GM19324 (cell line): ENCODE data around the gene GRK5.

Source experiments
- ATAC-seq: cut with Tn5 transposase; IDR thresholded peaks from one replicate; pipeline ENCODE4 v1.9.1; 2021; ENCODE audit warnings: mild to moderate bottlenecking, moderate library complexity; ENCODE audit not compliant: unreplicated experiment, low FRiP score

Gene GRK5

DNA sequence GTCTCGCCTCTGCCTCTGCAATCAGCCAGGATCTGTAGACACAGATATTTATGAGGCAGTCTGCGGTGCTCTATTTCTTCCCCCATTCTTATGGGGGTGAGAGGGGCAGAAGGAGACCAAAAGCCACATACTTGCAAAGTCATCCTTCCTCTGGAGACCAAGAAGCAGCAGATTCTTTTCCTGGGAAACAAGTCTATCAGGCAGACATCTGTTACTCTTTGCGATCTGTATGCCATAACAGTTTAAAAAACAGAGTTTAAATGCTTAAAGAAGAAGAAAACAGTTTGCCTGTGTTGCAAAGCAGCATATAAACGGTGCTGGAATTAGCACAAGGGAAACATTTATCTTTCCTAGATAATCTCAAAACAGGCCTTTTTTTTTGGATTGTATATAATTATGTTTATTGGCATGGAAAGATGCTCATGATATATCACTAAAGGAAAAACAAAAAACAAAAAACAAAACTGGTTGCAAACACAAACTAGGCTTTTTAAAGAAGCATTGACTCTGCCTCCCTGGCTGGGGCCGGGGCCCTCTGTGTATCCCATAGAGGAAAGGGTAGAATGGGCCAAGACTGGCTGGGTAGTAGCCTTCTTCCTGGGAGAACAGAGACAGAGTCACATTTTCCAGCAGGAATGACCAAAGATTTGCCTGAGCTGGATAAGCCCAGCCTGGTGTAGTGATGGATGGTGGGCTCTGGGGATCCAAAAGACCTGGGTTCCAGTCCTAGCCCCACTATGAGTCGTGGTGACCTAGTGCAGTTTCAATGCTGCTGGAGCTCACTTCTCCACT, 284.8 kb downstream of the GRK5 start:
- no peak for ATAC-seq

DNA sequence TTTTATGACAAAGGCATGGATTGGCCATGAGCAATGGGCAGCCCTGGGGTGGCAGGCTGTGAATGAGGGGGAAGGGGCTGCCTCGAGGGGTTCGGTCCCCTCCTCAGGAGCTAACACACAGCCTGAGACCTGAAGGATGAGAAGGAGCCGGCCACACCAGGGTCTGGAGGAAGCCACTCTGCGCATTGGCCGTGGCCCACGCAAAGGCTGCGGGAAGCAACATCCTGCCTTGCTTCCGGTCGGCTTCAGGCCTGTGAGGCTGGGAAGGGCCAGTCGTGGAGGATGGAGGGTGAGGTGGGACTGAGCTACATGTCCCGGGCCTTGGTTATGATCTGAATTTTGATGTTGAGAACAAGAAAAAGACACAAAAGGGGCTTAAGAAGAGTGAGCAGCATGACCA, 285.8 kb downstream of the GRK5 start:
- ATAC-seq, result no peak

DNA sequence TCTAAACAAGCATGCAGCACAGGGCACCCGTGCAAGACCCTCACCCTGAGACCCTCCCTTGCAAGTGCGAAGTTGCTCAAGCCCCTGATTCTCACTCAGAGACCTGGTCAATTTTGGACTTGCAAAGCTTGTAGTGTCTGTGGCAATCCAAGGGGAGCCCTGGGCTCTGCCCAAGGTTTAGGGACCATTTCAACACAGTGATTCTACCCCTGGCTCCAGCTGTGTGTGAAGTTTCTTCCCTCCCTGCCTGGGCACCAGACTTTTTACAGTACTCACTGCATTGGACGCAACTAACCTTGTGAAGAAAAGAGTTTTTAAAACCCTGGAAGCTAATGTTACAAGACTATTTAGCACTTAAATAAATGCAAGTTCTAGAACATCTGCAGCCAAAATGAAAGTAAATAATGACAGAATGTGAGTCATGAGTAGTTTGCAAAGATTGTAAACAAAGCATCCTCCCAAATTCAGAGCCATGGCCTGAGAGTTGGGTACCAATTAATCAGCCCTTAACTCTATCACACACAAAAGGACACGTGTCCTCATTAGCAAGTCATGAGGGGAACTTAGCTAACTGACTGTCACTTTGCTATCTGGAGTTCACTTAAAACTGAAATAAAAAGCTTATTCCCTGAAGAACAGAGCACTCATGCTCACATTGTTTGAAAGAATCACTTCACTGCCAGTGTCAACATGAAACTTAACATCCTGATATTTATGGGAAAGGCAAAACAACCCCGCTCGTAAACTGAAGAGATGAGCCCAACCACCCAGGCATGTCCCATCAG, 287.1 kb downstream of the GRK5 start:
- no peak for ATAC-seq

DNA sequence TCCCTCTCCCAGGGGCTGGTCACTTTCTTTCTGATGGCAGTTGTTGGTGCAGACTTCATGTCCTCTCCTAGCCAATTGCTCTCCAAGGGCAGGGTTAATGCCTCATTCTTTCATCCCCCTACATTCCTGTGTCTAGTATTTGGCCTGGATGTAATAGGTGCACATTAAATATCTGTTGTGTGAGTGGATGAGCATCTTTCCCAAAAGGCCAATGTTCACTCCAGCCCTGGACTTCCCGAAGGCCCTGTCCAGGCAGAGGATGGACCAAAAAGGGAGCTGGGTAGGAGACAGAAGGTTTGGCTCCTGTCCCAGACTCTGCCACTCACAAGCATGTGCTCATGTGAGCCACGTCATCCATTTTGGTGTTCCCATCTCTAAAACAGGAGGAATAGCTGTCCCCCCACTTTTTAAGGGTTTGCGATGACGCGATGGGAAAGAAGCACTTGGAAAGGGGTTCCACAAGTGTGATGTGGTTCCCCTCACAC, 287.7 kb downstream of the GRK5 start:
- ATAC-seq, result no peak

DNA sequence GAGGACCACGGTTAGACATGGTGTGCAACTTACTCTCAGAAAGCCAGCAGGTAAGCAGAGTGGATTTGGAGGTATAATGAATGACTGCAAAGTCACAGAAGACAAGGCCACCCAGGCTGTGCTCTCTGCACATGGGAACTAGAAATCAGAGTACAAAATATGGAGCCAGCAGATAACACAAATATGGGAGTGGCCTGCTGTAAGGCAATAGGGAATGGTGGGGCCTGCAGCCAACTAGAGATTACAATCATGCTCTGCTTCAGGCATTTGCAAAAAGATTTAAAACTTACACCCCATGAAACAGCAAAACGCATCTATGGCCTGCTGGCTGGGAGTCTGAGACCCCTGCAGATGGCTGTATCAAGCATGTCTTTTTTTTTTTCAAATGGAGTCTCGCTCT, 288.2 kb downstream of the GRK5 start:
- ATAC-seq, result no peak

DNA sequence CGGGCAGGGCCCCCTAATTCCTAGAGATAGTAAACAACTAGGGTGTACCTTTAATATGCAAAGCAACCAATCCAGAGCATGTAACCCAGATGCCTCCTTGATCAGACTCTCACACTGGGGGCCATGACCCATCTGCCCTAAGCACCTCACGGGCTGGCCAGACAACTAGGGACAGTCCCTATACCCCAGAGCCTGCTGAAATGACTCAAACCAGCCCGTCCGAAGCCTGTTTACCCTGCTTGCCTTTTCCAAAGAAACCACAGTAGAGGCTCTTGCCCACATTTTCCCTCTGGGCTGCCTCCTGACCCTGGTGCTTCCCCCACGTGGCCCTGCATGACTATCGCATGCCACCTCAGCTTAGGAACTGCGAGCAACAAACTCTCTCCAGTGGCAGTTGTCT, 288.9 kb downstream of the GRK5 start:
- ATAC-seq, result peak; percentile 43

DNA sequence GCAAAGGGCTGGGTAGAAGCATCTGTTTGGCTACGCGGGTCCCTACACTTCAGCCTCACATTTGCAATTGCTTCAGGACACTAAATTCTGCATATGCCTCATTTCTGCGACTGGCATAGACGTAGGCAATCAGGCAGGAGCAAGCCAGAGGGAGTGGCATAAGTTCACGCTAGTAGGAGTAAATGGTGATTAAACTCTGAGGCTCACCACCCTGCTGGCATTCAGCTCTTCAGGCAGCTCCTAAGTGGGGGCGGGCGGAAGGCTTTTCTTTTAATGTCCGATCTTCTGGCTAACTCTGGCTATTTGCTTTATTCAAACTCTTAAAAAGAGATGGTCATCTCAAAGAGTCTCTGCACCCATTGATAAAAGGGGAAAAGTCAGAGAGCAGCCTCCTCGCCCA, 289.9 kb downstream of the GRK5 start:
- no peak for ATAC-seq

DNA sequence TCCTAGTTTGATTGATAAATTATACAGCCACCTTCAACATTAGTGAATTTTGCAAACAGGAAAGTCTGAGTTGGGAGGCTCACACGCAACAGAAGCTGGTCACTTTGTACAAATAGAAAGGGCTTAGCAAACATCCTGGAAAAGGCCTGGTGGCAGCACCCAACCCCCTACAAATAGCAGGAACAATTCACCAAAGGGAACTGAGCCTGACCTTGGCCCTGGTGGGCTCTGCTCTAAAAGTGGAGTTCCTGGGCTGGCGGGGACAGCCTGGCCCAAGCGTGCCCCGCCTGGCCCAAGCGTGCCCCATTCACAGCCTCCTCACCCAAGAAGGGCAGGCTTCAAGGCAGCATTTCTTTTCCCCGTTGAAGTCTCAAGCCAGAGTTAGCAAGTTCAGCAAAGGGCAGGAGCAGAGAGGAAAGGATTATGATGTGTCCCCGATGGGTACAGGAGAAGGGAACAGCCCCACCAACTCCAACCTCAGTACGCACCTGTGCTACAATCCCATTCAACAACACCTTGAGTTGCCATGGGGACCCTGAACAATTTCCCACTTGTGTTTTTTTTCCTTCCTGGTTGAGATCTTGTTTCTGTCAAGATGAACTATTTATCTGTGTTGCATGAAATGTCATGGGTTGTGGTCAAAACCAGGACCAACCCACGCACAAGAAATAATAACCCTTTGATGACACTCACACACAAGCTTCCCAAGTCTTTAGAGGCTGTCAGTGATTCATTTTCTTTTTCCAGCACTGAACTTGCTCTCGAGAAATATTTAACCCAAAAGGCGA, 291.7 kb downstream of the GRK5 start:
- ATAC-seq, result no peak

DNA sequence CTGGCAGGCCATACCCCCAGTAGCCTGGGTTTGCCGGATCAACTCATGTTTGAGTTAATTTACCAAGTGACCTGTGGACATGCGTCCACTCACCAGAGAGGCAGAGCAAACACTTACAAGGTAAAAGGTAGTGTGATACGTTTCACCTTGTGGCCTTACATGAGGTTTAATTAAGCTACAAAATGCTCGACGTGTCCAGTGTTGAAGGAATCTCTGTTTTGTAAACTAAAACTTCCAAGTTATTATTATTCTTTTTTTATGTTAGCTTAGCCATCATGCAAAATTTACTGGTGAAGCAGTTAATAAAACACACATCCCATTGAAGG, 292.3 kb downstream of the GRK5 start:
- ATAC-seq, result no peak

DNA sequence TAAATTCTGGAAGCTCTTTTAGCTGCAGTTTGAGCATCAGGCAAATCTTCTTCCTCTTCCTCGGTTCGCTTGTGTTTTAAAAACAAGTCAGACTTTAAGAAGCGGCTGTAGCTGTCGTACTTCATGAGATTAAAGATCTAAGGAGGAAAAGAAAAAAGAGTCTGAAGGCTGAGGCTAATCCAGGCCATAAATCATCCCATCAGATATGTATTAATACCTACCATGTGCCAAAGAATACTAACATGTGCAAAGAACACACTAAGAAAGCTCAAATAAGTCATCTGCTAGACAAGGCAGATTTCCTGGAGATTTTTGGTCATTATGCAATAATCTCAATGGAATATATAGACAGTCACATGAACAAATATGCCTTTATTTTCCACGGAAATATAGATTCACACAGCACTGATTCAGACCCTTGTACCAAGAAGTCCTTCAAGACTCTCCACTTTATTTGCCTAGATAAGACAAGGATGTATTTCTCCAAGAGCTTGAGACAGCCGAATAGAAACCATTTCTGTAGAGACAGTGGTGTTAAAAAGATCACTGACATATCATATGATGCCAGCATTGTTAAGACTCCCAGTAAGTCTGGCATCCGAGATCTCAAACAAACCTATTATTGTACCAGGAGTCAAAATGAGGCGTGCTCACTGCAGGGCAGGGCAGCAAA, 292.9 kb downstream of the GRK5 start:
- no peak for ATAC-seq

DNA sequence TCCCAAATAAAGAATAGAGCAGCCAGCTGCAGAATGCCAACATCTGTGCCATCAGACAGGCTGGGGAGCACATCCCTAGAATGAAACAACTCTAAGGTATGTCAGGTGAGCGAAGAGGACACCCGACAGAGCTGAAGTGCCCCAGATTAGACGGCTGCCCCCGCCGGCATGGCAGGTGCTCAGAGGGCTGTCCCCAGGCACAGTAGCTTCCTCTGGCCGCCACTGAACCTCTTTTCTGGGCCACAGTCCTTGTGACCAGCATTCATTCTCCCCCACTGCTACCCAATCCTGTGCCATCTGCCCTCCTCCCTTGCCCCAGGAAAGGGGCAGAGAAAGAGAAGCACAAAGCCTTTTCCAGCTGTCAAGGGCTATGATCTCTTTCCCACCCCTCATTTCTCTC, 293.4 kb downstream of the GRK5 start:
- no peak for ATAC-seq

DNA sequence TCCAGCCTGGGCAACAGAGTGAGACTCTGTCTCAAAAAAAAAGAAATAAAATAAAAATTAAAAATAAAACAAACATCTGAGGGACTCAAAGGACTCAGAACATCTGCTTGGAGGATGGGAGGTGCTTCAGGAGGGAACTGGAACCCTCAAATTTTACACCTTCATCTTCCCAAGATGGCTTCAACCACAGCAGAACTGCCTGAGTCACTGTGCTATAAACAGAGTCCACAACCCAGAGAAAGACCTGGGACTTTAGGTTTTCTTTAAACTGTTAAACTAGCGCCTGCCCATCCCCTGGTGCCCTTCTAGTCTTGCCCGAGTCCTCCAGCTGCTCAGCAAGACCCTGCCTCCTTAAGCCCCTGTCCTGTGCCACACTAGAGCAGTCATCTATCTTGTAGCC, 294.3 kb downstream of the GRK5 start:
- no peak for ATAC-seq

DNA sequence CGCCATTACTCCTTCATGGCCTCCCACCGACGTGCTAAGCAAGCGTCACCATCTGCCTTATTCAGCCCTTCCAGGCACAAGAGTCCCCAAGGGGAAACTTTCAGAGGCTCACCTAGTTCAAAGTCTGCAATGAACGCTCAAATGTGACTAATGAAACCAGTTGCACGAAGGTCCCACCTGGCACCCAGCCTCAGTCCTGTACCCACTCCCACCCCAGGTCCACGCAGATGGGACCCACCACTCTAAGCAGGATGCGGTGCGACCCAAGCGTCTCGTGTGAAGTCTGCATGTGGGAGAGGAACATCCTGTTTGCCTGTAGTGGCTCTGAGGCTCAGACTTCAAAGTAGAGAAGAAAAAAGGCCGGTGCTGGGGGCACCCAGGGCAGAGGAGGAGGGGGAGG, 294.8 kb downstream of the GRK5 start:
- peak; percentile 57 for ATAC-seq

DNA sequence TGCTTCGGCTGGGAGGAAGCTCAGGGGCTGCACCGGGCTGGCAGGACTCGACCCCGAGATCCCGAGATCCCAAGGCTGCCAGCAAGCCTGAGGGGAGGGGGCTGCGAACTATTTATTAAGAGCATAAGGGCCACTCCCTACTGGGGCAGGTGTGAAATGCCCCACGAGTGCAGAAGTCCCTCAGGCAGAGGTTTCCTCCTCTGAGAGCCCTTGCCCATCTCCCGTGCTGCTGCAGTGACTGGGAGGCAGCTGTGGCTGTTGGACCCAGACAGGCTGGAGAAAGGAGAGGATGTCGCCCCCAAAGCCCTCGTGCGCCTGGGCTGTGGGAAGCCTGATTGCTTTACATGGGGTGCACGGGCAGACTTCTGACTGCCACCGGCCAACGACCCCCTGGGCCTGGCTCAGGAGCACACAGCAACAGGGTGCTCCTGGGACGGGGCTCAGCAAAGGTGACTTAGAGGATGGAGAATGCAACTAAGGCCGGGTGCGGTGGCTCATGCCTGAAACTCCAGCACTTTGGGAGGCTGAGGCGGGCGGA, 295.3 kb downstream of the GRK5 start:
- no peak for ATAC-seq

DNA sequence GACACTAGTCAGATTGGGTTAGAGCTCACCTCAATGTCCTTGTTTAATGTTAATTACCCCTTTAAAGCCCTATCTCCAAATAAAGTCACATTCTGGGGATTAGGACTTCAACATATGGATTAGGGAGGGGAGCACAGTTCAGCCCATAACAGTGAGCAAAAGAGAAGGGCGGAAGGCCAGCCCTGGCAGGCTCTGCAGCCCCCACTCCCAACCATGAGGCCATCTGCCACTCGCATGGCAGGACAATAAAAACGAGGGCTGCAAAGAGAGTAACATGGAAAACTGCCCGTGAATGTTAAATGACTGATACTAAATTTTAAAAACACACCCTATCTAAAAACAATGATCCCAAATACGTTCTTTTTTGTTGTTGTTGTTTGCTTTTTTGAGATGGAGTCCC, 296.4 kb downstream of the GRK5 start:
- no peak for ATAC-seq

DNA sequence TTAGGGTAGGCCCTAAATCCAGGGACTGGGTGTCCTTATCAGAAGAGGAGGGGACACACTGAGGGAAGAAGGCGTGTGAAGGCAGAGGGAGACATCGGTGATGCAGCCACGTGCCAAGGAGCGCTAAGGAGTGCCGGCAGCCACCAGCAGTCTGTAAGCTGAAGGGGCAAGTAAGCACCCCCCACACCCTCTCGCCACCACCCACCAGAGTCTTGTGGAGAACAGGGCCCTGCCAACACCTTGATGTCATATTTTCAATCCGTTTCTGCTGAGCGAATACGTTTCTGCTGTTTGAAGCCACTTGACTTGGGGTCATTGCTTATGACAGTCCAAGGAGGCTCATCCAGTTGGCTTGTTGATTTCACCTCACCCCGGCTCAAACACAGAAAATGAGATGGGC, 297.3 kb downstream of the GRK5 start:
- ATAC-seq, result no peak

DNA sequence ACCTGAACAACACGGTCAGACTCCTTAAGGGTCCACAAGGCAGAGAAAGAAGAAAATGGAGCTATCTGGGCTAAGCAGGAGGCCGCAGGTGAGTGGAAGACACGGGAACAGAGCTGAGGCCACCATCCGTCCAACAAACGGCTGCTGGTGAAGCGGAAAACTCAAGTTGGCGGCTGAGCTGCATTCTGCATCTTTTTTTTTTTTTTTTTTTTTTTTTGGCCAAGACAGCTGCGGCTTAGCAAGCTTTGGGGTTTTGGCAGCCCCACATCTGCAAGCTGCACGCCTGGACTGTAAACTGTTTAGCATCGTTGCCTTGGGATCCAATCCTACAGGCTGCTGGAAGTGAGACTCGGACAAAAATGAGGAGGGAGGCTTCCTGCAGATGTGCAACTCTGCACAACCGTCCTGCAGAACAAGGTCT, 297.8 kb downstream of the GRK5 start:
- ATAC-seq, result no peak
